ENCODE results near the gene KIF26B. TPM values are rescaled to one million over a fixed set of nuclear protein-coding genes. Genes with fewer than 3 reads are reported as not detected.

Gene KIF26B
- polyA plus RNA-seq, 1 donor (not counting 4 experiments of a cell fraction or from before 2014, with no cell fraction given) = 0.58 TPM

- H3K79me2 ChIP-seq (ENCODE audit: control insufficient read depth, insufficient read depth, low read length) = no peaks in the 10 kb centered on the region
- FAIRE-seq (no peak), DNase-seq (ENCODE audit: low read depth, low spot score) (no peak)
- H3K9me1 ChIP-seq (ENCODE audit: control insufficient read depth, extremely low read depth, insufficient read depth, low read length) = no peaks in the 10 kb centered on the region
- no peak overlapping the region for H2AFZ ChIP-seq (ENCODE audit: control insufficient read depth, low read length)
- TF ChIP-seq EZH2 (IDR thresholded peaks at IDR 0.05; ENCODE audit: low read length) (no peak), CTCF (optimal IDR thresholded peaks at IDR 0.05 in 1 of 3, IDR thresholded peaks at IDR 0.05 in 1 of 3, conservative IDR thresholded peaks at IDR 0.05 in 1 of 3; ENCODE audit: extremely low read depth in 1 of 3, insufficient read depth in 2 of 3, low read length in 3 of 3) (no peak)
- peaks cover 4% of the 10 kb centered on the region for H3K9me3 ChIP-seq (ENCODE audit: control insufficient read depth, low read depth, low read length)
- H3K27ac ChIP-seq (ENCODE audit: control insufficient read depth, insufficient read depth, low read length) = no peak overlapping the region
- H3K4me3 ChIP-seq (ENCODE audit: control insufficient read depth in 2 of 3, extremely low read depth in 1 of 3, insufficient read depth in 2 of 3, low read depth in 1 of 3, low read length in 3 of 3) = no peak overlapping the region
- H3K27me3 ChIP-seq (ENCODE audit: control insufficient read depth, extremely low read depth, insufficient read depth, low read length) = no peaks in the 10 kb centered on the region
- no peaks in the 10 kb centered on the region for H3K4me1 ChIP-seq (ENCODE audit: control insufficient read depth, extremely low read depth, insufficient read depth, low read length)
- dilution Hi-C loops (cut with MboI; ENCODE audit: extremely low pct_ligation_motif_present, low sequenced_read_pairs) = no loop called here
- no peak overlapping the region for H3K9ac ChIP-seq (ENCODE audit: control insufficient read depth, extremely low read depth, insufficient read depth, low read length)
- H4K20me1 ChIP-seq (ENCODE audit: control insufficient read depth, extremely low read depth, insufficient read depth, low read length) = no peaks in the 10 kb centered on the region
- H3K4me2 ChIP-seq (ENCODE audit: control insufficient read depth, extremely low read depth, insufficient read depth, low read depth, low read length) = no peak overlapping the region
- no peaks in the 10 kb centered on the region for H3K36me3 ChIP-seq (ENCODE audit: control insufficient read depth in 2 of 2, extremely low read depth in 1 of 2, insufficient read depth in 2 of 2, low read length in 2 of 2)
Measured at GRCh38 chr1:245160288-245160687, 5.5 kb downstream of the KIF26B start.

- Histone ChIP-seq H3K4me2 (ENCODE audit: control insufficient read depth, extremely low read depth, insufficient read depth, low read depth, low read length) (no peak overlapping the region), H4K20me1 (ENCODE audit: control insufficient read depth, extremely low read depth, insufficient read depth, low read length) (no peaks in the 10 kb centered on the region), H3K4me1 (ENCODE audit: control insufficient read depth, extremely low read depth, insufficient read depth, low read length) (no peaks in the 10 kb centered on the region), H3K79me2 (ENCODE audit: control insufficient read depth, insufficient read depth, low read length) (no peaks in the 10 kb centered on the region), H3K27ac (ENCODE audit: control insufficient read depth, insufficient read depth, low read length) (no peak overlapping the region), H3K9ac (ENCODE audit: control insufficient read depth, extremely low read depth, insufficient read depth, low read length) (no peak overlapping the region), H3K27me3 (ENCODE audit: control insufficient read depth, extremely low read depth, insufficient read depth, low read length) (no peaks in the 10 kb centered on the region), H2AFZ (ENCODE audit: control insufficient read depth, low read length) (no peak overlapping the region), H3K36me3 (ENCODE audit: control insufficient read depth in 2 of 2, extremely low read depth in 1 of 2, insufficient read depth in 2 of 2, low read length in 2 of 2) (no peaks in the 10 kb centered on the region), H3K9me3 (ENCODE audit: control insufficient read depth, low read depth, low read length) (peaks cover 4% of the 10 kb centered on the region), H3K9me1 (ENCODE audit: control insufficient read depth, extremely low read depth, insufficient read depth, low read length) (no peaks in the 10 kb centered on the region), H3K4me3 (ENCODE audit: control insufficient read depth in 2 of 3, extremely low read depth in 1 of 3, insufficient read depth in 2 of 3, low read depth in 1 of 3, low read length in 3 of 3) (no peak overlapping the region)
- DNase-seq (ENCODE audit: low read depth, low spot score) = no peak
- TF ChIP-seq EZH2 (IDR thresholded peaks at IDR 0.05; ENCODE audit: low read length) (no peak), CTCF (optimal IDR thresholded peaks at IDR 0.05 in 1 of 3, IDR thresholded peaks at IDR 0.05 in 1 of 3, conservative IDR thresholded peaks at IDR 0.05 in 1 of 3; ENCODE audit: extremely low read depth in 1 of 3, insufficient read depth in 2 of 3, low read length in 3 of 3) (no peak)
- dilution Hi-C loops (cut with MboI; ENCODE audit: extremely low pct_ligation_motif_present, low sequenced_read_pairs) = no loop called here
- no peak for FAIRE-seq
Measured at GRCh38 chr1:245160741-245161400, 6.1 kb downstream of the KIF26B start.
